GM19238 (cell line): ENCODE measurements around the gene ACVRL1.

ENCODE experiments used
- DNase-seq: peaks from one replicate; pipeline ENCODE4 v3.0.0; 2011; ENCODE audit warnings: low spot score; ENCODE audit not compliant: insufficient read length

ACVRL1 gene

GRCh38 chr12:51898506-51898905, 8.8 kb upstream of the ACVRL1 start:
- no peak for DNase-seq

- no peak for DNase-seq
Observed at GRCh38 chr12:51898937-51899336, 8.4 kb upstream of the ACVRL1 start.

GRCh38 chr12:51900323-51900889, 6.9 kb upstream of the ACVRL1 start:
- no peak for DNase-seq

- DNase-seq: no peak
Observed at GRCh38 chr12:51901121-51901817, 6.0 kb upstream of the ACVRL1 start.

DNA sequence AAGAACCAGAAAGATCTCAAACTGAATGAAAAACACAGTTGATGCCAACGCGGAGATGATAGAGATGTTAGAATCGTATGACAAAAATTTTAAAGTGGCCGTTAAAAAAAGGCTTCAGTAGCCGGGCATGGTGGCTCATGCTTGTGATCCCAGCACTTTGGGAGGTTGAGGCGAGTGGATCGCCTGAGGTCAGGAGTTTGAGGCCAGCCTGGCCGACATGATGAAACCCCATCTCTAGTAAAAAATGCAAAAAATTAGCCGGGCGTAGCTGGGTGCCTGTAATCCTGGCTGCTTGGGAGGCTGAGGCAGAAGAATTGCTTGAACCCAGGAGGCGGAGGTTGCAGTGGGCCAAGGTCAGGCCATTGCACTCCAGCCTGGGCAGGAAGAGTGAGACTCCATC, 5.4 kb upstream of the ACVRL1 start:
- no peak for DNase-seq

DNA sequence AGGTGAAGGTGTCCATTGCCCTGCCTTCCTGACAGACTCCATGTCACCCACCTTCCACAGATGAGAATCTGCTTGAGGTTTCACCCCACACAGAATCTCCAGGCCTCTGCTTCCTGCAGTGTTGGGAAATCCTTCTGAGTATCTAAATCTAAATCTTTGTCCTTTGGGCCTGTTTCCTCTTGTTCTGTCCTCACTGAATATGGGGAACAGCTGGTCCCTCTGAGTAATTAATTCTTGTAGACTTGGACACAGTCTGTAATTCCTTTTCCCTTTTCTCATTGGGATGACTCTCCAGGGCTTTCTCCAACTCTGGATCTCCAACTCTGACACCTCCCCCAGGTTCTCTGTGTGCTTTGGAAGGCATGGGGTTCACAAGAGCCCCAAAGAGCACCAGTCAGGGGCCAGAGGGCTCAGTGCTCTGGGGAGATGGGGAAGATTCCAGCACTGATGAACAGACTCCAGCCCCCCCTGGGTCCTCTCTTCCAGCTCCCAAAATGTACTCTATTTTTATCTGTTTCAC, 2.3 kb upstream of the ACVRL1 start:
- DNase-seq: no peak

GRCh38 chr12:51905471-51906429, 1.6 kb upstream of the ACVRL1 start:
- no peak for DNase-seq

GRCh38 chr12:51906430-51907082, 748 bp upstream of the ACVRL1 start:
- no peak for DNase-seq

DNA sequence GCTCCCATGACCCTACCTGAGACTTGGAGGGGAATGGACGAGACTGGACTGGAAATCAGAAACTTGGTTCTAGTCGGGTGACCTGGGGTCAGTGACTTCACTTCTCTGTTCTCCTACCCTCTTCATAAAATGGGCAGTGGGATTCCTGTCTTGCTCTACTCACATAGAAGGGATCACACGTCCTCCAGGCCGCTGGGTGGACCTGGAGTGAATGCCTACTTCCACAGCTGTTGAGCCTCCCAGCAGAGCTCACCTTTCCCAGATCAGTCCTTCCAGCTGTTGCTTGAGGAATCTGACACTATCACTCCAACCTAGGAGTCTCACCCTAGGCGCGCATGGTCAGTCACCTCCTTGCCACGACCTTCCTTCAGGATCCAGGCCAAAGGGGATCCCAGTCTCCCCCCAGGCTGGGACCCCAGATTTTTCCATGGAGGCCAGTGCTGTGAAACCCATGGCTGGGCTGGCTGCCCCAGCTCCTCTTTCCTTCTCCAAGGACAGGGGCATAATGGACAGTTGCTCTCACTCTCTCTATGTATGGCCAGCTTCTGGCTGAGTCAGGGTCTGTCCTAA, 637 bp downstream of the ACVRL1 start:
- no peak for DNase-seq

DNA sequence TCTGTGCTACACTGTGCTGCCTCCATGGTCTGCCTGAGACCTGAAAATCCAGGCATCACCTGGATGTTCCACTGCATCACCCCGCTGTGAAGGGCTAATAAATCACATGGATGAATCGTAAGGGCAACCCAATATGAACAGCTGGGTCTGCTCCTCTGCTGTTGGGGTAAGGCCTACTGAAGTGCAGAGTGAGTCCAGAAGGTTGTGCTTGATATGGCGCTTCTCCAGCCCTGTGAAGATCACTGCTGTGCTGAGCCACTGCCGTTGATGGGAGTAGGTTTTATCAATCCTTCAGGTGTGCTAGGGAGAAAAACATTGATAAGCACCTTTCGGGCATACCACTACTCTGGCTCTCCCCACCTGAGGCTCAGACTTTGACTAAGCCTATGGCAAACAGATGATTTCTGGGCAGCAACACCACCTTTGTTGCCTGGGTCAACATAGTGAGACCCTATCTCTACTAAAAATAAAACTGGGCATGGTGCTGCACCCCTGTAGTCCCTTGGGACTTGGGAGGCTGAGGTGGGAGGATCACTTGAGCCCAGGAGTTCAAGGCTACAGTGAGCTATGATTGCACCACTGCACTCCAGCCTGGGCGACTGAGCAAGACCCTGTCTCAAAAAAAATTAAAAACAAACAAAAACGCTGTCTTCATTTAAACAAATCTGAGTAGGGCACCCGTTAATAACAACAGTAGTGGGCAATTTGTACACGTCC, 1.7 kb downstream of the ACVRL1 start:
- DNase-seq: no peak

- no peak for DNase-seq
Observed at GRCh38 chr12:51910168-51910567, 2.9 kb downstream of the ACVRL1 start.

DNA sequence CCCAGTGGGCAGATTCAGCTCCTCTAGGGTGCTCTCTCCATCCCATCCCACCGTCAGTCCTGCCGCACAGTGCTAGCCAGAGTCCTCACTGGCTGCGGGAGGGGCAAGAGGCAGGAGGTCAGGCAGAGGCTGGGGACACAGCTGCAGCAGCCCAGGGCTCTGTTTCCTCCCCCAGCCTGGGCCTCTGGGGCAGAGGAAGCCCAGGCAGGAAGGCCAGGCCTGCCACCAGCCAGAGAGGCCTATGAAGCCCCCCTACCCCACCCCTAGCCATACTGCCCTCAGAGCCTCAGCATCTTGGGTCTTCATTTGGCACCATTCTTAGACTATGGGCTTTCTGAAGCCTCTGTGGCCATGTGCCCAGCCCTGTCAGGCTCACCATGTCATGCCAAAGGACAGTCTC, 3.4 kb downstream of the ACVRL1 start:
- DNase-seq: no peak

GRCh38 chr12:51911307-51911706, 4.0 kb downstream of the ACVRL1 start:
- DNase-seq: no peak

DNA sequence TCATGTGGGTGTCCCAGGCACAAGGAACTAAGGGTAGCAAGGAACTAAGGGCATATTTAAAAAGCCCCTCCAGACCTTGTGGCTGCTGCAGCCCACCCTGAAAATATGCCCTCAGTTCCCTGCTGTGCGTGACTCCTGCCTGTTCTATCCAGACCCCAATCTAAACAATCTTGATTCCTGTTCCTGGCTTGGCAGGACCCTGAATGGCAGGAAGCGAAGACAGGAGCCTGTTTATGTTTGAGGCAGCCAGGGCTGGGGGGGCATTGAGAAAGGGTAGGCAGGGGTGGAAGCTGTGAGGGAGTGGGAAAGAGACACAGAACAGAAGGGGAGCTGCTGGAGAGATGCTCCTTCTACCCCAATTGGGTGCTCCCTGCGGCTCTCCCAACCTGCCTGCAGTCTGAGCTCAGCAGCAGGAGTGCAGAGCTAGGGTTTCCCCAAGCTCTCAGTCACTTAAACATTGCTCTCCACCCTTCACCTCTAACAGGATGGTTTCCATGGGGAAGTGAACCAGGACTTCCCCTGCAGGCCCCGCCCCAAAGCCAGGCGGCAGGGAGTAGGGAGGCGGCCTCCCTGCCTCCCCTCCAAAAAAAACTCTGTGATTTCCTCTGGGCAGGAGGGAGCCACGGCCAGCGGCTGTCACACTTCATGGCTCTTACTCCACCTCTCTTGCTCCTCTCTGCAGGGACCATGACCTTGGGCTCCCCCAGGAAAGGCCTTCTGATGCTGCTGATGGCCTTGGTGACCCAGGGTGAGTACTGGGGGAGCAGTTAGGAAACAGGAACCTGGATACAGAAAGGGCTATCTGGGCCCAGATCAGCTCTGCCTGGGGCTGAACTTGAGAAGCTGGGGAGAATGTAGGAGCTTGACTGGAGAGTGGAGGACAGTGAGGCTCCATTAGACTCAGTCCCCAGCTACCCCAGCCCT, 4.7 kb downstream of the ACVRL1 start:
- DNase-seq: no peak

- DNase-seq: no peak
Observed at GRCh38 chr12:51913071-51914033, 6.0 kb downstream of the ACVRL1 start.

GRCh38 chr12:51914034-51914923, 7.0 kb downstream of the ACVRL1 start:
- no peak for DNase-seq

- no peak for DNase-seq
Observed at GRCh38 chr12:51915003-51915625, 7.8 kb downstream of the ACVRL1 start.
